Adipose tissue (tissue), 3 donors: Measurements from ENCODE around the gene ST6GALNAC4. TPM values are rescaled to one million over a fixed set of nuclear protein-coding genes. Genes with fewer than 3 reads are reported as not detected.

Source experiments
- H3K27ac ChIP-seq: one replicate; pipeline ENCODE4 v1.5.1; 2013; ENCODE audit warnings: low read depth, low read length
- WGBS, 3 donors: extraction: QIAGEN DNeasy Blood & Tissue Kit; methylation state at CpG; one replicate each; pipeline ENCODE4 v1.1.7; 2013; 5-methylcytosine and 5-hydroxymethylcytosine counted together
- polyA plus RNA-seq, 3 donors: library from polyadenylated mRNA; stranded (reverse); fragments of 200-250 nt; gene quantifications; one replicate each; pipeline ENCODE4 v1.2.3, GENCODE V29; 2013
- donor health status: healthy with polysubstance abuse.
- donor health status: Bipolar disorder and iron deficiency.
- donor health status: healthy.

Gene ST6GALNAC4
- polyA plus RNA-seq, 3 donors: 20.4 to 41.4 (median 25.9) TPM

DNA sequence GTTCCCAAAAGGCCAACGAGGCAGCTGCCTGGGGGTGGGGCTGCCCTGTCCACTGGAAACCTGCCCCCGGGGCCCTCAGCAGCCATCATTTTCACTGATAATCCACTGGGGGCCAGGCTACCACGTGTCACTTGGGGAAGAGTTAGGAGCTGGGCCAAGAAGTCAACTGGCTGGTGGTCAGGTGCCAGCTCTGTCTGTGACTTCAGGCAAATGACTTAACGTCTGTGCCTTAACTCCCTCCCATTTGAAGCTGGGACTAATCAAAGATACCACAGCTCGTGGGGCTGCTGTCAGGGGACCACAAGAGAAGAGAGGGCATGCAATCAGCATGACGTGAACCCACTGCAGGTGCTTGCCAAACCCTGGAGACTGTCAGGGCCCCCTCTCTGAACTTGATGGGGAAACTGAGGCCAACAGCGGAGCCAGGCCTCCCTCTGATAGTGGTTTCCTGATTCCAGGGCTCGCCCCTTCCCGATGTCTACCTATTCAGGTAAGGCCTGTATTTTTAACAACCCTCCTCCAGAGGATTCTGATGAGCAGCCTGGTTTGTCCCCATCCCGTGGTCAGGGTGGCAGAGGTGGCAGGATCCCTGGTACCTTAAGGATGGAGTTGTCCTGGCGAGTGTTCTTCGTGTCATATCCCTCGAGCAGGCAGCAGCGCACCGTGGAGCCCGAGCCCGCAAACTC, 33.1 kb upstream of the ST6GALNAC4 start:
- H3K27ac ChIP-seq: no peak overlapping the region
- 48 to 80% (median 79%) methylated on average over 17 of the region's 17 CpGs for WGBS, 3 donors

DNA sequence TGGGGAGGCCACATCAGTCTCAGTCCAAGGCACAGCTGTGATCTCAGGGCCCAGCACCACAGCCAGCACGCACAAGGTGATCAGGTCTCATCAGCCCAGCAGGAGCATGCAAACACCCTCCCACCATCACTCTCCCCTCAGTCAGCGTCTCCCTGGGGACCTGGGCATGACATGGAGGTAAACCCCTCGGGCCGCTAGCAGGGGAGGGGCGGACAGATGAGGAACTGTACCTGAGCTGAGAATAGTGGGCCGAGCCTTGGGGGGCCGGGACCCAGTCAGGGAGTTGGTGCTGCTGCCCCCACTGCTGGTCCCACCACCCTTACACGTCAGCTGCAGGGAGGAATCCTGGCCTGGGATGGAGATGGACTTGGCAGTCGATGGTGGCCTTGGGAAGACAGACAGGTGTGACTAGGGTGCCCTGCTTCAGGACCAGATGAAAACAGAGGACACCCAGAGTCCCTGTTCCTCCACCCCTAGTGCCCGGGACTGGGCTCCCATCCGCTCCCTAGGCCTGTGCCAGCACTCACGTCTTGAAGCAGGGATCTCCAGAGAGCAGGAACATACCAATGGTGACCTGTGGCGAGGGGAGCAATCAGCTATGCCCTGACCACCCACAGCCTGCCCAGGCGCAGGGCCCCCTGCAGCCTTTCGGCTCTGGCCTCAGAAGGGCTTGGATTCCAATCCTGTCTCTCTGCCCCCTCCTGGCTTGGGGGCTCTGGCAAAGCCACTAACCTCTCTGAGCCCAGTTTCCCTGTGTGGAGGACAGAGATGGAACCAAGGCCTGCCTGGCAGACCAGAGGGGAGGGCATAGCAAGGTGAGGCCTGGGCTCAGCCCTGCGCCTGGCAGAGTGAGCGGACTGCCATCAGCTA, 31.2 kb upstream of the ST6GALNAC4 start:
- WGBS, 3 donors: 81 to 89% (median 84%) methylated on average over 17 of the region's 17 CpGs

GRCh38 chr9:127946728-127947127, 29.9 kb upstream of the ST6GALNAC4 start:
- no peak overlapping the region for H3K27ac ChIP-seq
- 56 to 78% (median 60%) methylated on average over 3 of the region's 3 CpGs for WGBS, 3 donors

More for the DNA sequence above, 31.2 kb upstream of the ST6GALNAC4 start:
- no peak overlapping the region for H3K27ac ChIP-seq

DNA sequence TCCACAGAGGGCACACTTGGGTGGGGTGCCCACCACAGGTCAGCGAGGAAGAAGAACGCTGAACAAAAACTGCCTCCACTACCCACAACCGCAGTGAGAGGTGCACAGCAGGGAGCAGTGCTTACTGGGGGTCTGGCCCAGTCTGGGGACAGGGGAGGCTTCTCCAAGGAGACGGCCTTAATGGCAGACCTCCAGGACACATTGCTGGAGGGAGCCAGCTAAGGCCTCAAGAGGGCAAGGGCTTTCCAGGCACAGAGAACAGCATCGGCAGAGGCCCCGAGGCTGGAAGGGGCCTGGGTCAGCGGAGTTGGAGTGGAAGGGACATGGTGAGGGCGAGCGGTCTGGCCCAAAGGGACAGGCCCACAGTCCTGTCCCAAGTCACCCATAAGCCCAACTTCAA, 29.1 kb upstream of the ST6GALNAC4 start:
- WGBS, 3 donors: 82 to 93% (median 87%) methylated on average over 9 of the region's 9 CpGs
- no peak overlapping the region for H3K27ac ChIP-seq

- no peak overlapping the region for H3K27ac ChIP-seq
- WGBS, 3 donors: 92 to 94% (median 93%) methylated on average over 24 of the region's 24 CpGs
These were observed 28.5 kb upstream of the ST6GALNAC4 start for GRCh38 chr9:127945338-127945737.

- no peak overlapping the region for H3K27ac ChIP-seq
- WGBS, 3 donors: 93 to 95% (median 93%) methylated on average over 38 of the region's 38 CpGs
These were observed 27.9 kb upstream of the ST6GALNAC4 start for GRCh38 chr9:127944586-127945218.

DNA sequence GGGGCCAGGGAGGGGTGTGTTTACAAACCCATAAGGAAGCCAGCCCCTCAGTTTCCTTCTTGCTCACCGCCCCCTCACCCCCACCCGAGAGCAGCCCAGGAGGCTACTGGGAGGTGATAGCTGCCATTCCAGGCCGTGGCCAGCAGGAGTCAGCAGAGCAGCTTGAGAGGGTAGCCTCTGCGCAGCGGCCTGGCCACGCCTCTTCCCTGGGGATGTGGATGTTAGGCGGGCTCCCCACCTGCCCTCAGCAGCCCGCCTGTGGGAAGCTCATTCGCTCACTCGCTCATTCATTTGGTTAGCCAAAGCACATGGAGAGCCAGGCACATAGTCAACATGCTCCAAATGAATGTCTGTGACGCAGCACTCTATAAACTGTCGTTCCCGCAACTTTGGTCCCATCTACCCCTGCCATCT, 26.9 kb upstream of the ST6GALNAC4 start:
- 25 to 45% (median 32%) methylated on average over 13 of the region's 13 CpGs for WGBS, 3 donors
- H3K27ac ChIP-seq: no peak overlapping the region

GRCh38 chr9:127943011-127943662, 26.3 kb upstream of the ST6GALNAC4 start:
- H3K27ac ChIP-seq: no peak overlapping the region
- 69 to 85% (median 72%) methylated on average over 14 of the region's 14 CpGs for WGBS, 3 donors

DNA sequence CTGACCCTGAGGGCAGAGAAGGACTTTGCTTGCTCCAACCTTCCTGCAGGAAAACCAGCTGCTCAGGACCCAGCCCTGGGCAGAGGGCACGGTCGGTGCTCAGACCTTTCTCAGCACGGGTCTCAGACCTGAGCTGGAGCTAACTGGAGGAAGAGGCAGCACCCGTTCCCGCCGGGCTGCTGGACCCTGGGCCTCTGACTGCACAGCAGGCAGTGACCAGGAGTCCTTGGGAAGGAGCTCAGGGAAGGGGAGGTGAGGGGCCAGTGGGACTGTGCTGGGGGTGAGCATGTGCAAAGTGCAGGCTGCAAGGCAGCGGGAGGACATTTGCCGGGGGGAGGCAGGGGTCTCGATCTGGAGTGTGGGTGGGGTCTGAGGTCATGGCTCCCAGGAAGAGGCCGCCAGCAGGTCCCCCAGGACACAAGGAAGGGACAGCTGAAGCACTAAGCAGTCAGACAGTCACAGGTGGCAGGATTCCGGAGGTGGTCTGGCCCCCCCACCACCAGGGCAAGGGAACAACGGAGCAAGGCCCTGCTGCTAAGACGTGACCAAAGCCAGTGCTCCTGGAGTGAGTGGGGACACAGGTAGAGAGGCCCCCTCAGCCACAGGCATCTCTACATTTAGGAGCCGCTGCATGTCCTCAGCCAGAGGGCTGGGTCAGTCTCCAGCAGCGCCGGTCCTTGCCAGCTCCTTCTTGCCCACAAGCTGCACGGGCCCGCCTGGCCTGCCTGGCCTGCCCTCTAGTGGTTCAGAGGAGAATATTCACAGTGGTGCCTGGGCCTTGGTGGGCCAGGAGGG, 25.6 kb upstream of the ST6GALNAC4 start:
- 55 to 66% (median 64%) methylated on average over 18 of the region's 18 CpGs for WGBS, 3 donors
- H3K27ac ChIP-seq: no peak overlapping the region

DNA sequence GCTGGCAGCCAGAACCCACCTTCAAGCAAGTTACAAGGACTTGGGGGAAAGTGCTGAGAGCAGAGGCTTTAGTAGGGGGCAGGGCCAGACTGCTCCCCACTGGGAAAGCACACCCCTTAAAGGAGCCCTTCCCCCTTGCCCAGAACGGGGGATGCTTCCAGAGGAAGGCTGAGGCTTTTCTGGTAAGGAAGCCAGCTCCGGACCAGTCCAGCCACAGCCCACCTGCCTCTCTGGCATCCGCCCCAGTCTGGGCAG, 25.0 kb upstream of the ST6GALNAC4 start:
- H3K27ac ChIP-seq: no peak overlapping the region
- 66 to 73% (median 71%) methylated on average over 3 of the region's 3 CpGs for WGBS, 3 donors

- H3K27ac ChIP-seq: no peak overlapping the region
- 73 to 80% (median 74%) methylated on average over 18 of the region's 18 CpGs for whole genome bisulfite sequencing, 3 donors
These were observed 24.5 kb upstream of the ST6GALNAC4 start for GRCh38 chr9:127941062-127941960.

GRCh38 chr9:127940593-127940992, 23.8 kb upstream of the ST6GALNAC4 start:
- H3K27ac ChIP-seq: no peak overlapping the region
- 87 to 91% (median 89%) methylated on average over 4 of the region's 4 CpGs for WGBS, 3 donors

DNA sequence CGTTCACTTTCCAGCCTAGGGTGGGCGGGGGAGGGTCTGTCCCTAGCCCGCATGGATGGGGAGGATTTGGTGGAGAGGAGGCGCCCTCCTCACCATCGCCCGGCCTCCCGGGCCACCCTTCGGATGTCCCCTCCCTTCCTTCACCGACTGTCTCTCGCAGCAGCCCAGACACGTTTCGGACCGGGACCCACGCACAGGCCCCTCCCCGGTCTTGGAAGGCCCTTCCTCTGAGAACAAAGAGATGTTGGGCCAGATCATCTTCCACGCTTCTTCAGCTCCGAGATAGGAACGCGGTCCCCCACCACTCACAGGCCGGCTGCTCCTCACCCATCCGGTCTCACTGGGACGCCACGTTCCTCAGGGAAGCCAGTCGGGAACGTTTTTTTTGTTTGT, 21.5 kb upstream of the ST6GALNAC4 start:
- 41 to 49% (median 48%) methylated on average over 25 of the region's 25 CpGs for WGBS, 3 donors
- no peak overlapping the region for H3K27ac ChIP-seq

DNA sequence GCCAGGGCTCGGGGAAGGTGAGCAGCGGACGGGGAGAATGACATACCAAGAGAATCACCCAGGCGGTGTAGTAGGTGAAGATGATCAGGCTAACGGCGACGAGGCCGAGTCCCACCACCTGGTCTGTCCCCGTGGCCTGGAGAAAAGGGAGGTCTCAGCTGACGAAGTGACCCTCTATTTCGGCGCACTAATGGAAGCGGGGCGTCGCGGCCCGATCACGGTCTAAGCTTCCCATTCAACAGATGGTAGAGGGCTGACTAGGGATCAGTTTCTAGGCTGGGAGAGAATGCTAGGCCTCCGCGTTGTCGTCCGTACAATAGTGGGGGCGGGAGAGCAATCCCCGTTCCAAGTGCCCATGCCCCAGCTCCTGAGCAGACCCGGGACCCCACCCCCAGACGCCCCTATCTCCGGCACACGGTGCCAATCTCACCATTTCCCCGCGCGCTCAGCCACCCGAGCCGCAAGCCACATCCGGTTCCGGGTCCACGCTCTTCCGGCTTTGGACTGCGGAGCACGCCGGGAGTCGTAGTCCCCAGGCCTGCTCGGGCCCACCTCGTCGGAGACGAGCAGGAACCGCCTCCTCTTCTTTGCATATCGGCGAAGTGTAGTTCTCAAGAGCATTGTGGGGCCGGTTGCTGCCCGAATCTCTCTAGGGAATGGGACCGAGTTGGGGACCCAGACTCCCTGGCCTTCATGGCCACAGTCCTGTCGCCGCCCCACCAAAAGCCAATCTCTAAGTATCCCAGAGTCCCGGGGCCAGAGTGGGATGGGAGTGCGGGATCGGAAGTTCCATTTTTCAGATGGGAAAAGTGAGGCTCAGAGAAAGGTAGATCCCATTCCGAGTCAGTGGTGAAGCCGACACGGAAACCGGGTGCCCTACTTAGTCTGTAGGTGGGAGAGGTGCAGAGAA, 20.8 kb upstream of the ST6GALNAC4 start, which contains the start of gene DPM2:
TSS of gene DPM2 (minus strand) at position 467 of the 910 bp plus-strand sequence. CDS start at position 433, 34 bp downstream.
- WGBS, 3 donors: 5 to 6% (median 6%) methylated on average over 56 to 60 of the region's 60 CpGs
- H3K27ac ChIP-seq: no peak within 1 kb of the TSS

DNA sequence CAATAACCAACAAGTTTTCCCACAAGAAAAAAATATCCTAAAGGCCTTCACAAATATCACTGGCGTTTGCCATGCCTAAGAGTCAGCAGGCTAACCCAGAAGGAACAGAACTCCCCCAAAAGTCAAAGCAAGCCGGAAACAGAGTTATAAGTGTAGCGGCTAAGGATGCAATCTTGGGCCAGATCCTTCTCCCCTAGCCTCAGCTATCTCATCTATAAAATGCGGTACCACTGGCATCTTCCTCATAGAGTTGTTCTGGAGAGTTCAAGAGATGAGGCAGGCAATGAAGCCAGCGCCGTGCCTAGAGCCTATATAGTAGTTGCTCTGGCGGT, 20.2 kb upstream of the ST6GALNAC4 start:
- WGBS, 3 donors: 4 to 14% (median 8%) methylated on average over 7 of the region's 7 CpGs

DNA sequence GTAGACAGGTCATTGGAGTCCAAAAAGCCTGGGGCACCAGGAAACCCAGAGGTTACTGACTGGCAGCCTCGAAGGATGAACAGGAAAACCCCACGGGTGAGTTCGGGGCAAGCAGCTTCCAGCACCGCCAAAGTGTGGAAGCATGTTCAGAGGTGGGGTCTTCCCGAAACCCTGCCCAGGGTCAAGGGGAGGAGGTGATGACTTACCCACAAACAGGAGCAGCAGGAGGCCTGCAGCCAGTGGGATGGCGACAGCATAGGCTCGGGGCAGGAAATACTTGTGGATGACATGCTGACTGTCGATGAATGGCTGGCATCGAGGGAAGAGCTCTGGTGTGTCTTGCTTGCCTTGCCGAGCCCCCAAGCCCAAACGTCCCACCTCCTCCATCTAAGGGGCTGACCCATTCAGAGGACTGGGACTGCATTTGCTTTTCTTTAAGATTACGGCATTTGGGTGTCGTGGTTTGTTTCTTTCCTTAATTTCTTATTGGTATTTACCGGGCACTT, 19.6 kb upstream of the ST6GALNAC4 start:
- H3K27ac ChIP-seq: no peak overlapping the region
- 73 to 76% (median 73%) methylated on average over 14 of the region's 14 CpGs for WGBS, 3 donors

More for the DNA sequence above, 20.2 kb upstream of the ST6GALNAC4 start:
- H3K27ac ChIP-seq: no peak overlapping the region
